ENCODE measurements around the gene FNBP1L.

The FNBP1L gene

DNA sequence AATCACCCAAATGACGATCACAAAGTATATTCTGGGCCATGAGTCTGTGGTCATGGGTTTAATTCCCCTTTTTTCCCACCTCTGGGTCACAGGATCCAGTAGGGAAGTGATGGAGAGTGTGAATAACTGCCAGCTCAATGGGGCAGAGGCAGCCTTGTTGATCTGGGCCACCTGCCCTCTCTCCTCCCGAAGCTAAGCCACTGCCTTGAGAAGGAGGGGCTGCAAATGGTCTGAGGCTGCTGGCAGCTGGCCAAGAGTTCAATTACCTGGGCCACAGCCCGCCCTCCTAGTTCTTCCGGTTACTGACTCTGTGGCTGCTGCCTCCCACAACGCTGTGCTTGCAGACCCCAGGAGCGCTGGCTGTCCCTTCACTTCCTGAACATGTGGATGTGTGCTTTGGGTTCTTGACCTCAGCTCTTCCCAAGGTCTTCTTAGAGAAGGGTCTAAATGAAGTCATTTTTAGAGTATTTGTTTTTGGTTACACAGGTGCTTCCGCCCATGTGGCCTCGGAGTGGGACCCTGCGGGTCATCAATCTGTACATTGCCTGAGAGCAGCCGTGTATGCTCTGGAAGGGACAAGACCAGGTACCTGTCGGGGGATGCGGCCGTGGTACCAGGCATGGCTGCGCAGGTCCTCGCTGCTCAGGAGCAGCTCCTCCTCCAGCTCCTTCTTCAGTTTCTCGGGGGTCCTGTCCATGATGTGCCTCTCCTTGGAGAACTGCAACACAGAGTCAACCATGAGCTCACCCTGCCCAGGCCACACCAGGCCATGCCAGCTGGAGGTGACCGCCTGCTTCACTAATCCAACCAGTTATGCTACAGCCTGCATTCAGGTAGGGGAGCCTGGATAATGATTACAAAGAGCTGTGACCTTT, 144.0 kb downstream of the FNBP1L start:
- no peak for DNase-seq (ENCODE audit: low read depth, low spot score)

DNA sequence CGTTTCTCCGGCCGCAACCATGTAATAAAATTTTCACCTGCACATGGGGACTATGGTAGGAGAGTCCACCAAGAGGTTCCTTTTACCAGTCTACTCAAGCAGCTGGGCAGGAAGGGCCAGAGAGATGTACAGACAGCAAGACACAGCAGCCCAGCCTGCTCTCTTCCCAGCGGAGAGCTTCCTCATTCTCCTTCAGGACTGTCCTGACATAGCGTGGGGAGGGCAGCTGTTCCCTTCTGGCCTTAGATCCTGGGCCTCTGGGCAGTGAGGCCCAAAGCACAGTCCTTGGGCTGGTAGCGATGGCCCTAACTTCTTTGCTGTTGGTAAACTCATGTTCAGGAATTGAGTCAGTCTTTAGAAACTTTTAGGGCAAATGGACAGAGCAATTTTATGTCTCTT, 144.6 kb downstream of the FNBP1L start:
- no peak for DNase-seq (ENCODE audit: low read depth, low spot score)

DNA sequence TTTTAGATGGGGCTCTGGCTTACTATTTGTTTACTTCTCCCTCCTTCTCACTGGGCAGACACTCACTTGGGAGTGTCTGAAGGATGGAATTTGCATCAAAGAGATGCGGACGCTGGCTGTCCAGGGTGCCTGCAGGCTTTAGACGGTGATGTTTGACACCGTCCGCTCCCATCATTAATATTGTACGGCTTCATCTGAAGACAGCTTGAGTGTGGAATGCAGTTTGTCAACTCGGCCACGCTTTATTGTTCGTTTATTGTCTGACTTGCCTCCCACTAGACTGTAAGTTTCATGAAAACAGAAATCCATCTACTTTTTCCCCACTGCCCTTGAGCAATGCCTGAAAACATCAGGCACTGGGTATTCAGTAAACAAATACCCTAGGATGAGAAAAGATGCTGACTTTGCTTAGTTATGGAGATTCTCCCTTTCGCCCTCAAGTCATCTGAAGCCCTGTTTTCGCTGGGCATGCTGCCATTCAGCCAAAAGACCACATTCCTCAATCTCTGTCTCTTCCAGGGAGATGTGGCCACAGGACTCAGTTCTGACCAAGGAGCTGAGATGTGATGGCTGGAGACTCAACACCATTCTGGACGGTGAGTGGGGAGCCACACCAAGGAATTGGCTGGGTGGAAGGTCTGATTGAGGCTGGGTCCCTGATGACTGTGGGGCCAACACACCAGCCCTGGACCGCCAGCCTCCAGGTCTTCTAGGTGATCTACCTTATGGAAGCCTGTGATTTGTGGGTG, 146.1 kb downstream of the FNBP1L start:
- DNase-seq (ENCODE audit: low read depth, low spot score) = no peak

DNA sequence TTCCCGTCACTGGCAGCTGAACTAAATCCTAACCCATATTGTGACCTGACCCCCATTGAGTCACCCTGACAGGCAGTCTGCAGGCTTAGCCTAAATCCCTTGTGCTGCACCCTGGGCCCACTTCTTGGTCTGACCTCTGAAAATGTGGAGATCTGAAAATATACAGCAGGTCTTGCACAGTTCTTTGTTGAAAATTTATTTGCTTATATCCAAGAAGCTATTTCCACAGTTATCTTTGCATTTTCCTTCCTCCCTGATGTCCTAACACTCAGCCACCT, 146.6 kb downstream of the FNBP1L start:
- no peak for DNase-seq (ENCODE audit: low read depth, low spot score)

DNA sequence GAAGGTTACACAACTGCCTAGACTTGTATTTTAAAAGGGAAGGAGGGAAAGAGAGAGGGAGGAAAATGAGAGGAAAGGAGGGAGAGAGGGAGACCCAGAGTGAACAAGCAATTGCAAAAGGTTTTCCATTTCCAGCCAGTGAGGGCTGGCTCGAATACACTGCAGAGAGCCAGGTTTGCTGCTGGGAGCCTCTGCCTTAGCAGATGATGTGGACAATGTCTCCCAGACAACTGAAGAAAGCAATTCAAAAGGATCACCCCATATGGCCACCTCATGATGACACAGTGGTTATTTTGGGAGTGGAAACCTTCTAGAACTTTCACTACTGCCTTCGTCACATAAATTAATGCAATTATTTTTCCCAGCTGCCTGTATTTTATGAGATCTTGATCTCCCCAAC, 147.3 kb downstream of the FNBP1L start:
- no peak for DNase-seq (ENCODE audit: low read depth, low spot score)

DNA sequence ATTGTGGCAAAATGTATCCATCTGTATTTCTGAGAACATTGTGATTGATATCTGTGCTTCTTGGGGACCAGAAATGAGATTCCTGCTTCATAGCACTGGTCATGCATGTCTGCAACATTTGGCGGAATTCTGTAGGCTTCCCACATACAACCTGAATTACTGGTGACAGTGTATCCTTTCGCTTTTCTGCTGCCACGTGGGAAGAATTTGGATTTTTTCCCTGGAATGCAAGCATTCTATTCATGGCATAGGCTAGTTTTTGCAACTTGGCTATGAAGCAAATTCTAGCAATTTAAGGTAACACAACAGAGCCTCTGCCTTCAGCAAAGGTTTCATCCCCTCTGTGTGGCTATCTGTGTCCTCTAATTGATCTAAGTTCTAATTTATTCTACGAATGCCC, 147.8 kb downstream of the FNBP1L start:
- DNase-seq (ENCODE audit: low read depth, low spot score) = no peak

DNA sequence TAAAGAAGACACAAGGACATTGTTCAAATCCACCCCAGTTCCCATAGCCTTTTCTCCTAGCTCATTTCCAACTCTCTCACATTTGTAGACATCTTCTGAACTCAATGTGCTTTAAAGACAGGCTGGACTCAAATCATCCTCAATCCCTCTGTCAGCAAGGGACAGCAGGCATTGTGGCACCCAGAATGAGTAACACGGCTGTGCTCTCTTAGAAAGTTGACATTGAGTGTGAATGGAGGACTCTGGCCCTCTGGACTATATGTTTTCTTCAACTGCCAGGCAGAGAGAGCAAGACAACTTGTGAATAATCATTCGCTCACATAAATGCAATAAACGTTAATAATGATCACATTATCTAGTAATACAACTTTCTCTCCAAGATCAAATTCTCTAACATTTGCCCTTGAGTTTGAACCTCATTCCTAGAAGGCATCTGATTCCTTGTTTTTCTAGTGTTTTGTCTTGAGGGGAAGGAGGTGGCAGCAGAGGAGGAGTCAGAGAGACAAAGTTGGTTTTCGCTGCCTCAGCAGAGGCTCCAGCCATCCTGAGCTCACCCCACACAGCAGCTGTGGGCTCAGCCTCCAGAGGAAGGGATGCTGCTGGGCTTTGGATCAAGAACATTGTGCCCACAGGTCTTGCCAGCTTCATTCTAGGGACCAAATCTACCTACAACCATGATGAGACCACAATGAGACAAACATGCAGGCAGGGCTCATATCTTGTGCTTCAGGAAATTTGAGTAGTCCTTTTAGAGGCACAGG, 148.6 kb downstream of the FNBP1L start:
- DNase-seq (ENCODE audit: low read depth, low spot score) = no peak

DNA sequence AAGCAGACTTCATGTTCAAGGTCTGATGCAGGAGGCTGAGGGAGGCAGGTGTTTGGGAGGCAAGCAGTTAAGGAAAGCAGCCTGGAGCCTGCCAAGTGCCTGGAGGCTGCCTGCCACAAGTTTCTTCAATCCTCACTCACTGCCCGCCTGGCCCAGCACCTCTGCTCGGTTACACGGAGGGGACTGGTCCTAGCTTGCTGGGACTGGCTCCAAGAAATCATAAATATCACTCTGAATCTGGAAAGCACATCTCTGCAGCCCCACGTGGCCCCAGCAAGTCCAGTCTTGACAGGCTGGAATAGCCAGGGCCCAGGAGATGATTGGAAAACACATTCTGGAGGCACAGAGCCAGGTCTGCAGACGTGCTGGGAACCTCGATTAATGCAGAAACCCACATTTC, 149.8 kb downstream of the FNBP1L start:
- DNase-seq (ENCODE audit: low read depth, low spot score) = no peak

DNA sequence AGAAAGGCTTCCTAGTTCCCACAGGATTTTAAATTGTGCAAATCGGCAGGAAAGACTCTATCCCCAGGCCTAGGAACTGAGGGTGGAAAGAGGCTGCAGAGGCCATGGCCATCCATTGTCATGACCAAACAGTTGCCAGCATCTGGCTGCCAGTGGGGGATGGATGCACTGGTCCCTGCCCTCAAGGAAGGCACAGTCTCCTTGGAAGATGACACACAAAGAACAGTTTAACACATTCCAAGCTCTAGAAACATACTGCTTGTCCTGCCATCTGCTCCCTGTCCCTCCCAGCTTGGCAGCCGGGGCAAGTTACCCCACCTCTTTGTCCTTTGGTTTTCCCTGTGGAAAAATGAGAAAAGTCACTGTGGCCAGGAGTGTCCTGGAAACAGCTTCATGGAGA, 150.5 kb downstream of the FNBP1L start:
- no peak for DNase-seq (ENCODE audit: low read depth, low spot score)

DNA sequence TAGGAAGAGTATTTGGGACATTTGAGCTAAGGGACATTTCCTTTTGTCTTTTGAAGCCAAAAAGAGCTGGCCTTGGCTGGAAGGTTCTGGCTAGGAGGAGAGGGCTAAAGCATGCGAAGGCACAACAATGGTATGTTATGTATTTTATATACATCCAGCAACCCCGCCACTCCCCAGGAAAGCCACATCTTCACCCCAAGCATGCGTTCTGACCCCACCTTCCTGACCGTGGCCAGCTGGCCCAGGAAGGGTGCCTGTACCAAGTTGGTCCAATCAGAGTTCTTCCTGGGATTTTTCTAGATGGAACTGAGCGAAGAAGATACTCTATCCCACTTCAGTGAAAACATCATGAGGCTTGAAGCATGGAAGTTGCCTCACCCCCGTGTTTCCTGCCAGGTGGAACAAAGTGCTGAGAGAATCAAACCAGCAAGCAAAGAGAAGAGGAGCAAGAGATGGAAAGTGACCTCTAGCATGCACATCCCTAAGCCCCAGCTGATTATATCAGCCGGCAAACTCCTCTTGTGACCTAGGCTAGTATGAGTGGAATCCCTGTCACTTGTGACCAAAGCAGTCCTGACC, 151.0 kb downstream of the FNBP1L start:
- DNase-seq (ENCODE audit: low read depth, low spot score) = no peak

DNA sequence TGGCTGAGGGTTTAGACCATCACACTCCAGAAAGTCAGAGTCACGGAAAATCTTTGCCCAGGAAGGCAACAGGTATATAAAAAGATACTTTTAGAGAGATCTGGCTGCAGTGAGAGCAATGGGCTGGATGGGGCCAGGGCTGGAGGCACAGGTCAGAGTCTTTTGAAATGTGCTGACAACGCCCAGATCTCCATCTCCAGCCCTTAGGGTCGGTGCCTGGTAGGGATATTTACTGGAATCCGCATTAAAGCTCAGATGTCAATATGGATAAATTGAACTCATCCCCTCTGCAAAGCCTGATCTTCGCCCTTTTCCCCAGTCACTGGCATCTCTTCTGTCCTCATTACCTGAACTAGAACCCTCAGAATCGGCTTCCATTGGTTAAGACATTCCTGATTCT, 151.6 kb downstream of the FNBP1L start:
- DNase-seq (ENCODE audit: low read depth, low spot score) = no peak

DNA sequence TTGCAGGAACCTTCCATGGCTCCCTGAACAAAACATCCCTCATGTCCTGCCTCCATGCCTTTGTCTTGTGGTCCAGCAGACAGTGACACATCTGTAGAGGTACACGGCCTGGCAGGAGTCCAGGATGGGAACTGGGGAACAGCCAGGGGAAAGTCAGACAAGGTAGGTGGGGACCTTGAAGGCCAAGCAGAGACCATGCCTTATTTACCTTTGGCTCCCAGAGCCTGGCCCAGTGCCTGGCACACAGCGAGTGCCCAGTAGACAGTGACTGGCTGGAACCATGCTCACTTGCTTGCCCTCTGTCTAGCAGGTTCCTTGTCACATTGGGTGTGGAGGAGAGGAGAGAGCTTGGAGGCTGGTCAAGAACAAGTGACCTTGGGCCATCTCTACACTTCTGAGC, 152.7 kb downstream of the FNBP1L start:
- DNase-seq (ENCODE audit: low read depth, low spot score) = no peak

DNA sequence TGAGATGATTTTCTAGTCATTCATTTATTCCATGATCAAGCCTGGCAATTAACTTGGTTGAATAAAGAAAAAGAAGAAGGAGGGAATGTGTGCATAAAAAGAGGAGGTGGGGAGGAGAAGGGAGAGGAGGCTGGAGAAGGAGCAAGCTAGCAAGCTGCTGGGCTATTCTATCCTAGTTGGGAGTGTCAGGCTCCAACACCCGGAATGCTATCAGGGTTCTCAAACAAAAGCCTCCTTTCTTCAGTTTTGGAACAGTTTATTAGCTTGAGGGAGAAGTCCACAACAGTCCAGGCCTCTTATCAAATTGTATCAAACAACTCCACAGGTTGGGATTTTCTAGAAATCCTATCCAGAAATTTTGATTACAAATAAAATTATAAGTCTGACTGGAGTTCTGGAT, 153.8 kb downstream of the FNBP1L start:
- no peak for DNase-seq (ENCODE audit: low read depth, low spot score)

DNA sequence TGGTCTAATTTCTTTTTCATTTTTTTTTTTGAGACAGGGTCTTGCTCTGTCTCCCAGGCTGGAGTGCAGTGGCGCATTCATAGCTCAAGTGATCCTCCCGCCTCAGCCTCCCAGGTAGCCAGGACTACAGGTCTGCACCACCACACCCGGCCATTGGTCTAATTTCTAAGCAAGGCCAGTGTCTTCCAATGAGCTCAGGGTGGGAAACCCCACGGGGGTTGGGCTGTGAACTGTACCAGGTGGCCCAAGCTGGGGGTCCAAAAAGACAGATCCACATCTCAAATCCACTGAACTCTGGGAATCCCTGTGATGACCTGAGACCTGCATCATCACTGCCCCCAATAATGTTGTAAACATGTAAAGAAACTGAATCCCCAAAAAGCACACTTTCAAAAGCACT, 154.2 kb downstream of the FNBP1L start:
- no peak for DNase-seq (ENCODE audit: low read depth, low spot score)

DNA sequence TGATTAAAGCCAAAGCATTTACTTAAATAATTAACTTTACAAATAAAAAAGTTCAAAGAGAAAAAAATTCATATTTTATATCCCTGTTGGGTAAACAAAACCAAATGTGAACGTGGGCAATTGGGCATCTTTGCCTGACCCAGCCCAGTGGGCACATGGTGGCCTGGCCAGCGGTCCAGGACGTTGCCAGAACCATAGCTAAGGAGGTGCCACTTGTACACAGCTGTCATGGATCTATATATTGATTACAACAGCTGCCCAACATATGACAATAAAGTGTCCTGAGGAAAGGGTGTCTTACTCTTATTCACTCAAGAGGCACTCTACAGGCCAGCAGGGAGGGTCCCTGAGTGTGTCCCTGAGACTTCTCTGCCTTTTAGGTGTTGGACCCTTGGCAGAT, 155.2 kb downstream of the FNBP1L start:
- DNase-seq (ENCODE audit: low read depth, low spot score) = no peak

DNA sequence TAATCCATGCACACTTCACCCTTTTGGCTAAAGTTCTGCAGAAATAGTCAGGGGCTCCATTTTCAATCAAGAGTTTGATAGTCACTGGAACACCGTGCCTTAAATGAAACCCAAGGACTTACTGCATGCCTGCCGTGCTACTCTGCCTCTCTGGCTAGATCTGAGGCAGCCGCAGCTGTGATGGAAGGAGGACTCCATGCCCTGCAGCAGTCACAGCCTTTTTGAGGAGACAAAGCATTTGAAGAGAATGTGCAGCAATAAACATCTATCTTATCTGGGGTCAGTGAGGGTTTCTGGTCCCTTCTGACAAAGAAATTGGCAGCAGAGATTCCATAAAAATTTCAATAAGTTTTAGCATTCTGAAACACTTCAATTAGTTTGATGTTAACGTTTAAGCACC, 155.7 kb downstream of the FNBP1L start:
- no peak for DNase-seq (ENCODE audit: low read depth, low spot score)
